ENCODE data around the gene JAZF1.

Gene JAZF1

DNA sequence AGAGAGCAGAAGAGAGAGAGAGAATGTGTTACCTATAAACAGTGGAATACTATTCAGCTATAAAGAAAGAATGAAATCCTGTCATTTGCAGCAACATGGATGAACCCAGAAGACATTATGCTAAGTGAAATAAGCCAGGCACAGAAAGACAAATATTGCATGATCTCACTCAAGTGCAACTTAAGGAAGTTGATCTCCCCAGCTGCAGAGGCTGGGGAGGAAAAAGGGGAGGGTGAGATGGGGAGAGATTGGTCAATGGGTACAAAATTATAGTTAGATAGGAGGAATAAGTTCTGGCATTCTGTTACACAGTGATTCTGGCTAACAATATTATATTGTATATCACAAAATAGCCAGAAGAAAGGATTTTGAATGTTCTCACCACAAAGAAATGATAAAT lies 11.2 kb upstream of the JAZF1 start:
- TF ChIP-seq, protein P1, sequence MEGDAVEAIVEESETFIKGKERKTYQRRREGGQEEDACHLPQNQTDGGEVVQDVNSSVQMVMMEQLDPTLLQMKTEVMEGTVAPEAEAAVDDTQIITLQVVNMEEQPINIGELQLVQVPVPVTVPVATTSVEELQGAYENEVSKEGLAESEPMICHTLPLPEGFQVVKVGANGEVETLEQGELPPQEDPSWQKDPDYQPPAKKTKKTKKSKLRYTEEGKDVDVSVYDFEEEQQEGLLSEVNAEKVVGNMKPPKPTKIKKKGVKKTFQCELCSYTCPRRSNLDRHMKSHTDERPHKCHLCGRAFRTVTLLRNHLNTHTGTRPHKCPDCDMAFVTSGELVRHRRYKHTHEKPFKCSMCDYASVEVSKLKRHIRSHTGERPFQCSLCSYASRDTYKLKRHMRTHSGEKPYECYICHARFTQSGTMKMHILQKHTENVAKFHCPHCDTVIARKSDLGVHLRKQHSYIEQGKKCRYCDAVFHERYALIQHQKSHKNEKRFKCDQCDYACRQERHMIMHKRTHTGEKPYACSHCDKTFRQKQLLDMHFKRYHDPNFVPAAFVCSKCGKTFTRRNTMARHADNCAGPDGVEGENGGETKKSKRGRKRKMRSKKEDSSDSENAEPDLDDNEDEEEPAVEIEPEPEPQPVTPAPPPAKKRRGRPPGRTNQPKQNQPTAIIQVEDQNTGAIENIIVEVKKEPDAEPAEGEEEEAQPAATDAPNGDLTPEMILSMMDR (IDR thresholded peaks at IDR 0.05; ENCODE audit: low read depth, low read length, poor library complexity, severe bottlenecking): no peak
- no peak for TF ChIP-seq EZH2phosphoT487 (IDR thresholded peaks at IDR 0.05; ENCODE audit: borderline replicate concordance, low read length)
- Histone ChIP-seq H3K9me2 (replicated peaks; ENCODE audit: control insufficient read depth, low read length) (no peaks in the 10 kb centered on the region), H3K27me3 (ENCODE audit: control insufficient read depth, low read length) (no peaks in the 10 kb centered on the region), H3K4me3 (ENCODE audit: low read length) (no peak overlapping the region), H4K20me1 (ENCODE audit: control insufficient read depth, insufficient read depth, low read depth, low read length) (no peaks in the 10 kb centered on the region), H3K4me1 (ENCODE audit: control insufficient read depth, low read length) (peaks cover 14% of the 10 kb centered on the region), H3K79me2 (ENCODE audit: control insufficient read depth, low read length) (no peaks in the 10 kb centered on the region), H3K4me2 (ENCODE audit: low read length) (0 out of 2 replicates have a peak overlapping the region, but pooled peaks have one; percentile 7), H3K36me3 (ENCODE audit: control insufficient read depth, low read length) (no peaks in the 10 kb centered on the region), H3K9me3 (ENCODE audit: control insufficient read depth, insufficient read depth, low read length) (no peaks in the 10 kb centered on the region), H3K27ac (ENCODE audit: low read depth, low read length) (no peak overlapping the region), H3F3A (ENCODE audit: control insufficient read depth, insufficient read depth) (0 out of 2 replicates have a peak, but pooled peaks cover 2% of the 10 kb centered on the region)

DNA sequence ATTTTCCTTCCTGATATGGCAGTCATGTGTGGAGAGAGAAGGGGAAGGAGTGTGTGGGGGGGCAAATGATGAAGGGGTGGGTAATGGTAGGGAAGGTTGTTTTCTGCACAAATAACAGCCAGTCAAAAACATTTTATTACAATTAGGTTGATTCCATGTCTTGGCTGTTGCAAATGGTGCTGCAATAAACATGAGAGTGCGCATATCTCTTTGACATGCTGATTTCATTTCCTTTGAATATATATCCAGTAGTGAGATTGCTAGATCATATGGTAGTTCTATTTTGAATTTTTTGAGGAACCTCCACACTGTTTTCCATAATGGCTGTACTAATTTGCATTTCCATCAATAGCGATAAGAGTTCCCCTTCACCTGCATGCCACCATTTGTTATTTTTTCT lies 10.6 kb upstream of the JAZF1 start:
- peaks cover 14% of the 10 kb centered on the region for H3K4me1 ChIP-seq (ENCODE audit: control insufficient read depth, low read length)
- H3F3A ChIP-seq (ENCODE audit: control insufficient read depth, insufficient read depth): no peaks in the 10 kb centered on the region
- TF ChIP-seq, protein P1 (IDR thresholded peaks at IDR 0.05; ENCODE audit: low read depth, low read length, poor library complexity, severe bottlenecking): no peak
- no peak for TF ChIP-seq EZH2phosphoT487 (IDR thresholded peaks at IDR 0.05; ENCODE audit: borderline replicate concordance, low read length)
- H3K9me3 ChIP-seq (ENCODE audit: control insufficient read depth, insufficient read depth, low read length): no peaks in the 10 kb centered on the region
- no peak overlapping the region for H3K4me3 ChIP-seq (ENCODE audit: low read length)
- H3K27ac ChIP-seq (ENCODE audit: low read depth, low read length): no peak overlapping the region
- H3K36me3 ChIP-seq (ENCODE audit: control insufficient read depth, low read length): no peaks in the 10 kb centered on the region
- H3K9me2 ChIP-seq (replicated peaks; ENCODE audit: control insufficient read depth, low read length): no peaks in the 10 kb centered on the region
- no peaks in the 10 kb centered on the region for H3K79me2 ChIP-seq (ENCODE audit: control insufficient read depth, low read length)
- no peaks in the 10 kb centered on the region for H4K20me1 ChIP-seq (ENCODE audit: control insufficient read depth, insufficient read depth, low read depth, low read length)
- no peaks in the 10 kb centered on the region for H3K27me3 ChIP-seq (ENCODE audit: control insufficient read depth, low read length)
- 0 out of 2 replicates have a peak overlapping the region, but pooled peaks have one; percentile 7 for H3K4me2 ChIP-seq (ENCODE audit: low read length)

DNA sequence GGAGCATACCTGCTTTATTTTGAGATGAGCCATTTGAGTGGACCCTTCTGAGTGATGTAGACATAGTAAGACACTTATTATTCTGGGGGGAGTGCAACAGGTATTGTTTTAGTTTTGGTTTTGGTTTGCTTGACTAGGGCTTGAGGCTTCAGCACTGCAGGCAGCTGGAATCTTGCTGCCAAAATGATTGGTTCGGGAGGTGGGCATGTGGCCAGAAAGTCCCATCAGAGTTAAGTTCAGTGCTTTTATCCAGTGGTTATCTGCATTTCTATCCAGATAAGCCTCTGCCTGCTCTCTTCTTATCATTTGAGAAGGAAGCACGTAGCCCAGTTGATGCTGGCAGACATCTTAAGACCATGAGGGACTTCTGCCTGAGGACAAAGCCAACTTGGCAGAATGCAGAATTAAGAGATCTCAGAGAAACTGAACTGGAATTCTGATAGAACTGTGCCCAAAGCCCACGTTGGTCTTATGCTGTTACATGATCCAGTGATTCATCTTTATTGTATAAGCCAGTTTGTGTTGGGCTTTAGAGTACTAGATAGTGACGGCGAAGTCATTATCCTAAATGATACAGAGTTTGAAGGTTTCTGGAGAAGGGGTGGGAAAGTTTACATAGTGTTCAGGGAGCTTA lies 9.6 kb upstream of the JAZF1 start:
- Histone ChIP-seq H4K20me1 (ENCODE audit: control insufficient read depth, insufficient read depth, low read depth, low read length) (no peaks in the 10 kb centered on the region), H3K36me3 (ENCODE audit: control insufficient read depth, low read length) (no peaks in the 10 kb centered on the region), H3K9me2 (replicated peaks; ENCODE audit: control insufficient read depth, low read length) (no peaks in the 10 kb centered on the region), H3F3A (ENCODE audit: control insufficient read depth, insufficient read depth) (no peaks in the 10 kb centered on the region), H3K27me3 (ENCODE audit: control insufficient read depth, low read length) (no peaks in the 10 kb centered on the region), H3K79me2 (ENCODE audit: control insufficient read depth, low read length) (no peaks in the 10 kb centered on the region), H3K27ac (ENCODE audit: low read depth, low read length) (no peak overlapping the region), H3K4me3 (ENCODE audit: low read length) (no peak overlapping the region), H3K9me3 (ENCODE audit: control insufficient read depth, insufficient read depth, low read length) (no peaks in the 10 kb centered on the region), H3K4me2 (ENCODE audit: low read length) (no peak overlapping the region), H3K4me1 (ENCODE audit: control insufficient read depth, low read length) (peaks cover 14% of the 10 kb centered on the region)
- TF ChIP-seq, protein P1 (IDR thresholded peaks at IDR 0.05; ENCODE audit: low read depth, low read length, poor library complexity, severe bottlenecking): no peak
- no peak for TF ChIP-seq EZH2phosphoT487 (IDR thresholded peaks at IDR 0.05; ENCODE audit: borderline replicate concordance, low read length)

All from DOHH2 (cell line).